HTERT RPE-1 (cell line): Measurements from ENCODE around the gene AGO3.

Experiments used
- in situ Hi-C: fragments of 300-500 bp; cut with MboI; formaldehyde crosslinking; loops from 4 replicates; pipeline ENCODE4 v1.14.3; 2020; ENCODE audit warnings: low sequenced_read_pairs

Gene AGO3

DNA sequence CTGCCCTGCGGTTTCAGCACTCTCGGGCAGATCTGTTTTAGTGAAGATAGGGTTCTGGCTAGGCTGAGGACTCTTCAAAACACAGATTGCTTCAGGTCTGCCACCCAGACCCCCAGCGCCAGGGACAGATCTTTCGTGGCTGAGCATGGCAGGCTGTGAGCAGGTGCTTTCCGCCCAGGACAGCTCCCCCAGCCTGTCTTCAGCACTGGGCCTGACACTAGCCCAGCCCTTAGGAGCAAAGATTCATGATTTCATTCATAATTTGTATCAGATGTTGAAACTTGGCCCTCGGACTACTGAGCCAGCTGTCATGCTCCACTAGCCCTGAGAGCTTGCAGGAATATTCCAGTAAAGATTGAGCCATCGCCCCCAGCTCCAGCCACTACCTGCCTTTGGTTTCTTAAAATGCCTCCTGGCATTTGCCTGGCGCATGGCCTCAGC lies 163.7 kb downstream of the AGO3 start:
- in situ Hi-C loops = no loop called here

GRCh38 chr1:36095760-36096405 lies 165.0 kb downstream of the AGO3 start:
- in situ Hi-C loops = no loop called here

GRCh38 chr1:36096500-36097432 lies 165.9 kb downstream of the AGO3 start:
- in situ Hi-C loops = no loop called here

GRCh38 chr1:36097693-36098585 lies 167.0 kb downstream of the AGO3 start:
- in situ Hi-C loops = no loop called here

DNA sequence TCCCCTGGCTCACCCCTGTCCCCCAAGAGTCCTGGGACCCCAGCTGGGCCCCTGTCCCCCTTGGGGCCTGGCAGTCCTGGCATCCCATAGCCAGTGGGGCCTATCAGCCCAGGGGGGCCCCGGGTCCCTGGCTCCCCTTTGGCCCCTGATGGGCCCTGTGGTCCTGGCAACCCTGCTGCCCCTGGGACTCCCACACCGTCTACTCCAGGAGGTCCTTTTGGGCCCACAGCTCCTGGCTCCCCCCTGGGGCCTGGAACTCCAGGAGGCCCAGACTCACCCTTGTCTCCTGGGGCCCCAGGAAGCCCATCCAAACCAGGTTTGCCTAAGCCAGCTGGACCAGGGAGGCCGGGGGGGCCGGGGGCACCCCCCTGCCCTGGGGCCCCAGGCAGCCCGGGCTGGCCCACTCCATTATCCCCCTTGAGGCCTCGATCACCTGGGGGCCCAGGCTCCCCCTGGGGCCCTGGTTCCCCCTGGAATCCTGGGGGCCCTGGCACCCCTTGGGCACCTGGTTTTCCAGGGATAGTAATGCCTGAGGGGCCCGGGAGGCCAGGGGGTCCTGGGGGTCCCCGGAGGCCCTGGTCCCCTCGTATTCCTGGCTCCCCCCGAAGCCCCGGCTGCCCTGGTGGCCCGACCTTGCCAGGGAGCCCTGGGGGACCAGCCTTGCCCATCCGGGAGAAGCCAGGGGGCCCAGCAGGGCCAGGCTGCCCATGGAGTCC lies 167.9 kb downstream of the AGO3 start:
- in situ Hi-C loops = no loop called here

- in situ Hi-C loops = no loop called here
Measured at GRCh38 chr1:36099681-36100341, 168.9 kb downstream of the AGO3 start.

DNA sequence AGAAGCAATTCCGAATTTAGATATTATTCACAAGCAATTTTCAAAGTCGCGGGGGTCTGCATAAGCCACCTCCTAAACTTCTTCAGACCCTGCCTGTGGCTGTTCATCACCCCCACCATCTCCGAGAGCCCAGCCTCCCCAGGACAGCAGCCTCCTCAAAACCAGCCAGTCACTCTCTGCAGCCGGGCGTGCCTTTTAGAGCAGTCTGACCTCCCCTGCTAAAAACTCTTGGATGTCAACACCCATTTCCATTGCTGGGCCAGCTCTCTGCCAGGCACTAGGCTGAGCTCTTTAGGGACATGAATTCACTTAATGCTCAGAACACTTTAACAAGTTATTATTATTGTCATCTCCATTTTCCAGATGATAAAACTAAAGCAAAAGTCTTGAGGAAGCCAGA lies 169.5 kb downstream of the AGO3 start:
- in situ Hi-C loops = no loop called here

DNA sequence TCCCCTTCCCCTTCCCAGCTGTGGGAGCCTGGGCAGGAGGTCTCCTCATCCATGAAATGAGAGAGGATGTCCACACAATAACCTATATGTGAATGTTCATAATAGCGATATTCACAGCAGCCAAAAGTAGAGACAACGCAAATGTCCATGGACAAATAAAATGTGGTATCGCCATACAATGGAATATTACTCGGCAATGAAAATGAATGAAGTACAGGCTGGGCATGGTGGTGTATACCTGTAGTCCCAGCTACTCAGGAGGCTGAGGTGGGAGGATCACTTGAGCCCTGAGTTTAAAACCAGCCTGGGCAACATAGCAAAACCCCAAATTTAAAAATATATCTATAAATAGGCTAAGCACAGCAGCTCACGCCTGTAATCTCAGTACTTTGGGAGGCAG lies 170.6 kb downstream of the AGO3 start:
- in situ Hi-C loops = no loop called here

- in situ Hi-C loops = no loop called here
Measured at GRCh38 chr1:36106269-36106668, 175.4 kb downstream of the AGO3 start.

DNA sequence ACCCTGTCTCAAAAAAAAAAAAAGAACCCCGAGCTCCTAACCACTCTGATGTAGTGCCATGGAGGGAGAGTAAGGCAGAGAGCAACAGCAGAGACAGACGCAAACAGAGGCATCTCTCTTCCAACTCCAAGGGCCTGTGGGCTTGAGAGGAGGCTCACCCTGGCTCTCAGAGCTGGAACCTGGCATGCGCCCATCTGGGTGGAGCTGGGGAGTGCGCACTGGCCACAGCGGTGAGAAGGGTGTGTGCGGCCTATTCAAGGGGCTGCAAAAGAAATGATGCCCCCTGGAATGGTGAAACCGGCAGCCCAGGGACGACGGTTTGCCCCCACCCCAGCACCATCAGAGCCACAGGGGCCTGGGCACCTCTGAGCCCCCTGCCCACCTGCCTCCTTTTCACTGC lies 176.5 kb downstream of the AGO3 start:
- in situ Hi-C loops = no loop called here

GRCh38 chr1:36108314-36108713 lies 177.4 kb downstream of the AGO3 start:
- in situ Hi-C loops = no loop called here

DNA sequence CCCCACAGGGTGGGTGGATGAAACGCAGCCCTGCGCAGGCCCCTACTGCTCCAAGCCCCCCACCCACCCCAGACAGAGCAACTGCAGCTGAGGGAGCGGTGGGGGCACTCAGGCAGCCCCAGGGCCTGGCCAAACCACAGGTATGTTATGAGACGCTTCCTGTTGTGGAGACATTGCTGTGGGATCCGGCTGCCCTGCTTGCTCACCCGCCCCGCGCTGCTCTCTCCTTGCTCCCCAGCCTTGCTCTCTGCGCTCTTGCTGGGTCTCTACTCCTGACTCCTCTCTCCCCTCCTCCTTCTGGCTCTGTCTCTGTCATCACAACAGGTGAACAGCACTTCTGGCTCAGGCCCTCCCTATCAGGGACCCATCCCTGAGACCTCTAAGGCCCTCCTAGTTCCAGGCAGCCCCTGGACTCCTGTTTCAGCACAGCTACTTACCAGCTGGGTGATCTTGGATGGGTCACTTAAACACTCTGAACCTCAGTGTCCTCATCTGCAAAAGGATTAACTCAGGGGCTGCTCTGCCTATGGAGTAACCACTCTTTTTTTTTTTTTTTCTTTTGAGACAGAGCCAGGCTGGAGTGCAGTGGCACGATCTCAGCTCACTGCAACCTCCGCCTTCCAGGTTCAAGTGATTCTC lies 178.3 kb downstream of the AGO3 start:
- in situ Hi-C loops = no loop called here

DNA sequence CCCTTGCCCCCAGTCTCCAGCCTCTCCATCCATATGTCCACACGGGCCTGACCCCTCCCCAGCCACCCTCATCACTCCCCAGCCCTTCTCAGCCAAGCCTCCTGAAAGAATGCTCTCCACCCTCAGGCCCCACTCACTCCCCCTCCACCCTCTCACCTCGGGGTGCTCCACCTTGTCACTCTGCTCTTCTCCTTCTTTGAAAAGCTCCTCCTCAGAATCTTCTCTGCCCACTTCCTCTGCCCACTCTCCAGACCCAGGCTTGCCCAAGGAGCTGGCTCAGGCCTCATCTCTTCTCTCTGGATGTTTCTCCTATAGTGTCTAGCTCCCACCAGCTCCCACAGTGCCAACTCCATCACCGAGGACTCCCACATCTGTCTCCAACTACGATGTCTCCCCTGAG lies 180.2 kb downstream of the AGO3 start:
- in situ Hi-C loops = no loop called here

- in situ Hi-C loops = no loop called here
Measured at GRCh38 chr1:36112823-36113222, 181.9 kb downstream of the AGO3 start.

- in situ Hi-C loops = no loop called here
Measured at GRCh38 chr1:36114371-36114770, 183.5 kb downstream of the AGO3 start.

DNA sequence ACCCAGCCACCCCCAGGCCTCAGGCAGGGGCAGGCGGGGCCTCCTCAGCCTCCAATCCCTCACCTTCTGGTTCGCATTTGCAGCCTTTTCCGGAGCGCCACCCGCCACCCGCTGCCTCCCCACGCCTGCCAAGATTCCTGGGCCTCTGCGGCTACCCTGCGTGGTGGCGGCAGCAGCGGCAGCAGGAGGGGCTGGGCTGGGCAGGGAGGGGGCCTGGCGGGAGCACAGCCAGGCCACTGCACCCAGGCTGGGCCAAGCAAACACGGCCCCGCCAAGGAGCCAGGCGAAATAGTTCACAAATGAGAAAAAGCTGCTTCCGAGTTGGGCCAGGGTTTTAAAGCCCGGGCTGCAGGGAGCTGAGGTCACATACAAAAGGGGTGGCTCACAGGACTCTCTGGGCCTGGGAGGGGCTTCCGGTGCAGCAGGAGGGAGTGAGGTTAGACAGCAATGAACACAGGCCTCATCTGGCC lies 184.3 kb downstream of the AGO3 start:
- in situ Hi-C loops = no loop called here

GRCh38 chr1:36115931-36116330 lies 185.0 kb downstream of the AGO3 start:
- in situ Hi-C loops = no loop called here

DNA sequence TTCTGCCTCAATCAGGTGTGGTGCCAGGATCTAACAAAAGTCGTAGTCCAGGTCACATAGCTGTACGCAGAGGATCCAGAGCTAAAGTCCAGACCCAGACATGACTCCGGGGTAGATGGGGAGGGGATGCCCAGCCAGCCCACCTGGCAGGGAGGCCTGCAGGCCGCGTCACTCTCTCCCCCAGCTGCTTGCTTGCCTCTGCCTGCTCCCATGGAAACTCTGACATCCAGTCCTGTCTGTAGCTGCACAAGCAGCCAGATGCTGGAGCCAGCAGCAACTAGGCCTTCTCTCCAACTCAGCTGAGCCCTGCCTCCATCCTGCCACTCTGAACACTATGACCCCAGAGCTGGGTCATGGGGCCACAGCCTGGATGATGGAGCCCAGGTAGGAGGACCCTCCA lies 186.0 kb downstream of the AGO3 start:
- in situ Hi-C loops = no loop called here

DNA sequence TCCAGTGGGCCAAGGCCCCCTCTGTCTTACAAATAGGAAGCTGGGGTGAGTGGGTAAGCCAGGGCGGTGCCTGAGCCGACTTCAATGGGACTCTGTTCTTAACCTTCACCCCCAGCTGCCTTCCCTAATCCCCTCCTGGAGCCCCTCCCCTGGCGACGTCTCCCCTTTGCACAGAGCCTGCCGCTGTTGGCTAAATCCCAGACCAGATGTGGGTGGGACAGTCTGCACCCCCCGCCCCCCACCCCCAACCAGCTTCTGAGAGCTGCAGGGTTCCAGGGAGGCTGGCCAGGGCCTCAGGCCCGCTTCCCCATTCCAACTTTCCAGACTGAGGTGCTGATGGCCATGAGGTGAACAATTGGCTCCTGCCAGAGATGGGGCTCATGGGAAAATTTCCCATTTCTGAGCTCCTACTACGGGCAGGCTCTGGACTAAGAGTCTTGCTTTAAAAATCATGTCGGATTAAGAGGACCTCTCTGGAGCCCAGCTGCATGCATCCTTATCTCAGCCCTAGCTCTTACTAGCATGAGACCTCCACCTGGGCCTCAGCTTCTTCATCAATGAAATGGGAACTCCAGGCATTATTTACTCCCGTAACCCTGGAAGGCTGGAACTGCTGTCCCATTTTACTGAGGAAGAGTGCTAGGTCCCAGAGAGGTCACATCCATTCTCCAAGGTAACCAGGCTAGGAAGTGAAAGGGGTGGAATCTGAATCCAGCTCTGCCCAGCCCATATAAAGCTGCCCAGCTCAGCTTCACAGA lies 187.7 kb downstream of the AGO3 start:
- in situ Hi-C loops = no loop called here
